ENCODE results near the gene HIP1R. TPM values are rescaled to one million over a fixed set of nuclear protein-coding genes. Genes with fewer than 3 reads are reported as not detected.
"Not testable (repeated sequence)": the region's sequence is repeated elsewhere in the genome, so short reads cannot be mapped to it uniquely, and the experiment has no call there.

The HIP1R gene
- total RNA-seq, 1 donor from 2014 or later: 66.0 TPM

- intact Hi-C loops (cut with DNase I): no loop called here
- TF ChIP-seq POLR2AphosphoS5 (IDR thresholded peaks at IDR 0.05; ENCODE audit: insufficient read depth in 1 of 2, low read depth in 1 of 2): peak in 1 of 2 donors; percentile 47
- no peak for TF ChIP-seq CTCF (IDR thresholded peaks at IDR 0.05)
- TF ChIP-seq POLR2A (IDR thresholded peaks at IDR 0.05): no peak
- H3K4me3 ChIP-seq: no peak overlapping the region
- no peak for DNase-seq (ENCODE audit: extremely low spot score in 2 of 2)
- H3K36me3 ChIP-seq: no peaks in the 10 kb centered on the region
- peak overlapping the region; percentile 27 for H3K27ac ChIP-seq
- no peaks in the 10 kb centered on the region for H3K27me3 ChIP-seq
- no peaks in the 10 kb centered on the region for H3K9me3 ChIP-seq
- H3K4me1 ChIP-seq: peaks cover 81% of the 10 kb centered on the region
These were observed 56.6 kb downstream of the HIP1R start for GRCh38 chr12:122891661-122892525.

DNA sequence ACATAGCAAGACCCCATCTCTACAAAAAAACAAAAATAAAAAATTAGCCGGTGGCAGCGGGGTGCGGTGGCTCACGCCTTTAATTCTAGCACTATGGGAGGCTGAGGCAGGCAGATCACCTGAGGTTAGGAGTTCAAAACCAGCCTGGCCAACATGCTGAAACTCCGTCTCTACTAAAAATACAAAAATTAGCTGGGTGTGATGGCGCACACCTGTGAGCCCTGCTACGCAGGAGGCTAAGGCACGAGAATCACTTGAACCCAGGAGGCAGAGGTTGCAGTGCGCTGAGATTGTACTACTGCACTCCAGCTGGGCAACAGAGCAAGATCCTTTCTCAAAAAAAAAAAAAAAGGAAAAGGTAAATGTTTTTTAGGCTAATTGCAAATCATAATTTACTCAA is 57.5 kb downstream of the HIP1R start:
- H3K36me3 ChIP-seq; H3K27me3 ChIP-seq; H3K9me3 ChIP-seq; DNase-seq (ENCODE audit: extremely low spot score in 2 of 2); H3K4me3 ChIP-seq; intact Hi-C loops (cut with DNase I): not testable (repeated sequence)
- Histone ChIP-seq H3K4me1 (peaks cover 73% of the 10 kb centered on the region), H3K27ac (peak overlapping the region; percentile 27)

- Histone ChIP-seq H3K9me3 (no peaks in the 10 kb centered on the region), H3K27ac (peak overlapping the region; percentile 95), H3K36me3 (no peaks in the 10 kb centered on the region), H3K27me3 (no peaks in the 10 kb centered on the region), H3K4me3 (peak overlapping the region; percentile 94 to 97), H3K4me1 (peaks cover 65% of the 10 kb centered on the region)
- DNase-seq (ENCODE audit: extremely low spot score in 2 of 2): no peak
- no peak for TF ChIP-seq POLR2AphosphoS5 (IDR thresholded peaks at IDR 0.05; ENCODE audit: insufficient read depth in 1 of 2, low read depth in 1 of 2)
- TF ChIP-seq CTCF (IDR thresholded peaks at IDR 0.05): no peak
- no peak for TF ChIP-seq POLR2A (IDR thresholded peaks at IDR 0.05)
- intact Hi-C loops (cut with DNase I): no loop called here
These were observed 58.2 kb downstream of the HIP1R start for GRCh38 chr12:122893208-122894153.

DNA sequence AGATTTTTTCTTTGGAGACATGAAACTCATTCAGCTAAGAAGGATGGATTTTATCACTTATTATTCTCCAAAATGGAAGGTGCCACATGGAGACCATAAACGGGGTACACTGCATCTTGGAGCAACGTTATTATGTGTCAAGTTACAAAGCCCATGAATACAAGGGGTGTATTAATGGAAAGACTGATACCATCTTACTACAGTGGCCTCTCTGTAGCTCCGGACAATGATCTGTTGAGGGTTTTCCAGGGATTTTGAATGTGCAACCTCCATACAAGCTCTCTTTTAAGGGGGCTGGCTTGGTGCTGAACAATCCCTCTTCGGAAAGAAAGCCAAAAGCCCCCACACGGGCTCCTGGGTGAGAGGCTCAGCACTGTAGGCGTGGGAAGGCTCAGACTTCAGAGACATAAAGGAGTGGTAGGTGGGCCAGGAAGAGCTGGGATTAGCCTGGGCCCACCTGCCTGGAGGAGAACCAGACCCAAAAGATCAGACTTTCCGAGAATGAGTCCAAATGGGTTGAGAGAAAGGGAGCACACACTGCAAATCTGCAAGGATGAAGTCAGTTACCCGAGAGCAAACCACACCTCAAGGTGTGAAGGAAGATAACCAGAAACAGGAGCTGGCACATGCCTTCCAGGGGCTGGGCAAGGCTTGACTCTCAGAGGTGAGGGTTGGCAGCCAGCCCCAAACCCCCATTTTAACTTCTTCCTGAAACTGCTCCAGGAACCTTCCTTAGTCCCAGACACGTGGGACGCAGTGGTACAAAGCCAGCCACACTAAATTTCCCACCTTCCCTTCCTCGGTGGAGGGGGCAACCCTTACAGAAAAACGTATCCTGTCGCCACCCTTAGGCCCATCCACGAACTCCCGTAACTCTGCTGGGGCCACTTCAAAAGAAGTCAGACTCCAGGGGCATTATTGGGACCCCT is 59.2 kb downstream of the HIP1R start:
- no peak for DNase-seq (ENCODE audit: extremely low spot score in 2 of 2)
- H3K27me3 ChIP-seq: no peaks in the 10 kb centered on the region
- H3K36me3 ChIP-seq: no peaks in the 10 kb centered on the region
- TF ChIP-seq CTCF (IDR thresholded peaks at IDR 0.05): no peak
- TF ChIP-seq POLR2A (IDR thresholded peaks at IDR 0.05): no peak
- H3K4me3 ChIP-seq: peak overlapping the region; percentile 94 to 97
- H3K27ac ChIP-seq: peak overlapping the region; percentile 95
- peaks cover 56% of the 10 kb centered on the region for H3K4me1 ChIP-seq
- intact Hi-C loops (cut with DNase I): no loop called here
- no peaks in the 10 kb centered on the region for H3K9me3 ChIP-seq

- H3K4me3 ChIP-seq: peak overlapping the region; percentile 94 to 97
- TF ChIP-seq POLR2A (IDR thresholded peaks at IDR 0.05) (no peak), POLR2AphosphoS5 (IDR thresholded peaks at IDR 0.05; ENCODE audit: insufficient read depth in 1 of 2, low read depth in 1 of 2) (no peak), CTCF (IDR thresholded peaks at IDR 0.05) (no peak)
- no peaks in the 10 kb centered on the region for H3K36me3 ChIP-seq
- peaks cover 49% of the 10 kb centered on the region for H3K4me1 ChIP-seq
- H3K27ac ChIP-seq: peak overlapping the region; percentile 95
- H3K27me3 ChIP-seq: no peaks in the 10 kb centered on the region
- no peaks in the 10 kb centered on the region for H3K9me3 ChIP-seq
- intact Hi-C loops (cut with DNase I): no loop called here
- DNase-seq (ENCODE audit: extremely low spot score in 2 of 2): no peak
These were observed 60.1 kb downstream of the HIP1R start for GRCh38 chr12:122895320-122895703.
